ACC112 (cell line): ENCODE results near the gene MAGI2.

ENCODE experiments used
- H2AFZ ChIP-seq: fragments of 200-600 bp; sonication (generic); one replicate; pipeline ENCODE4 v1.6.0; 2017; ENCODE audit warnings: antibody characterized with exemption, low read length; ENCODE audit not compliant: unreplicated experiment
- H3K27ac ChIP-seq: fragments of 200-600 bp; sonication (generic); 2 replicates; pipeline ENCODE4 v1.5.1; 2014; ENCODE audit warnings: low read depth, mild to moderate bottlenecking, antibody characterized with exemption, low read length, moderate library complexity
- H3K27me3 ChIP-seq: fragments of 200-600 bp; sonication (generic); 2 replicates; pipeline ENCODE4 v1.6.1; 2014; ENCODE audit warnings: mild to moderate bottlenecking, antibody characterized with exemption, low read length, moderate library complexity, mixed read lengths; ENCODE audit not compliant: insufficient read depth
- H3K36me3 ChIP-seq: fragments of 200-600 bp; sonication (generic); 2 replicates; pipeline ENCODE4 v1.6.1; 2016; ENCODE audit warnings: mild to moderate bottlenecking, antibody characterized with exemption, low read length, moderate library complexity, mixed read lengths; ENCODE audit not compliant: insufficient read depth
- H3K4me1 ChIP-seq: fragments of 200-600 bp; sonication (generic); one replicate; pipeline ENCODE4 v1.6.1; 2016; ENCODE audit warnings: low read length, mixed read lengths; ENCODE audit not compliant: insufficient read depth, unreplicated experiment, control insufficient read depth
- H3K4me3 ChIP-seq: fragments of 200-600 bp; sonication (generic); 2 replicates; pipeline ENCODE4 v1.5.1; 2014; ENCODE audit warnings: mild to moderate bottlenecking, low read depth, low read length
- H3K79me2 ChIP-seq: fragments of 200-600 bp; sonication (generic); one replicate; pipeline ENCODE4 v1.6.0; 2016; ENCODE audit warnings: low read length; ENCODE audit not compliant: control insufficient read depth, unreplicated experiment, insufficient read depth

The MAGI2 gene

GRCh38 chr7:79414910-79415309, 38.6 kb downstream of the MAGI2 start:
- Histone ChIP-seq H3K36me3 (no peaks in the 10 kb centered on the region), H3K79me2 (no peaks in the 10 kb centered on the region), H3K4me3 (no peak overlapping the region), H3K27me3 (no peaks in the 10 kb centered on the region), H3K4me1 (peaks cover 2% of the 10 kb centered on the region), H3K27ac (no peak overlapping the region), H2AFZ (no peak overlapping the region)

DNA sequence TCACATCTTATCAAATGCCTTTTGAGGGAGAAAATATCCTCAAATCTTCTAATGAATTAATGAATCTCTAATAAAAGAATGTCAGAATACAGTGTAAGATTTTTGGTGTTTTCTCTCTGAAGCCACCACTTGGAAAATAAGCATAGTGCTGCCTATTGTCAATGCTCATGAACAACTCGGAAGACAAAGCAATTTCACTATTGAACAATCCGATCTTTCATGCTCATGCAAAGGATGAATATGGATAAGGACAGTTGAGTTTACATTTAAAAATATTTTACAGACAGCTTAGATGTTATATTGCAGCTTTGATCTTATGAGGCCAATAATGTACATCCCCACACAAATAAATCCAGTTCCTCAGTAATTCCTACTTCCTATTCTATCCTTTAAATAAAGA, 40.6 kb downstream of the MAGI2 start:
- H3K4me1 ChIP-seq: no peaks in the 10 kb centered on the region
- no peak overlapping the region for H3K27ac ChIP-seq
- no peaks in the 10 kb centered on the region for H3K27me3 ChIP-seq
- no peak overlapping the region for H3K4me3 ChIP-seq
- no peaks in the 10 kb centered on the region for H3K36me3 ChIP-seq
- H3K79me2 ChIP-seq: no peaks in the 10 kb centered on the region
- H2AFZ ChIP-seq: no peak overlapping the region

- no peaks in the 10 kb centered on the region for H3K4me1 ChIP-seq
- no peaks in the 10 kb centered on the region for H3K36me3 ChIP-seq
- no peaks in the 10 kb centered on the region for H3K79me2 ChIP-seq
- H3K27ac ChIP-seq: no peak overlapping the region
- no peak overlapping the region for H3K4me3 ChIP-seq
- H3K27me3 ChIP-seq: no peaks in the 10 kb centered on the region
- H2AFZ ChIP-seq: no peak overlapping the region
Observed at GRCh38 chr7:79412438-79412837, 41.0 kb downstream of the MAGI2 start.

GRCh38 chr7:79410345-79410744, 43.1 kb downstream of the MAGI2 start:
- H2AFZ ChIP-seq: no peak overlapping the region
- no peak overlapping the region for H3K27ac ChIP-seq
- H3K4me3 ChIP-seq: no peak overlapping the region
- no peaks in the 10 kb centered on the region for H3K36me3 ChIP-seq
- H3K79me2 ChIP-seq: no peaks in the 10 kb centered on the region
- no peaks in the 10 kb centered on the region for H3K27me3 ChIP-seq
- peaks cover 9% of the 10 kb centered on the region for H3K4me1 ChIP-seq

DNA sequence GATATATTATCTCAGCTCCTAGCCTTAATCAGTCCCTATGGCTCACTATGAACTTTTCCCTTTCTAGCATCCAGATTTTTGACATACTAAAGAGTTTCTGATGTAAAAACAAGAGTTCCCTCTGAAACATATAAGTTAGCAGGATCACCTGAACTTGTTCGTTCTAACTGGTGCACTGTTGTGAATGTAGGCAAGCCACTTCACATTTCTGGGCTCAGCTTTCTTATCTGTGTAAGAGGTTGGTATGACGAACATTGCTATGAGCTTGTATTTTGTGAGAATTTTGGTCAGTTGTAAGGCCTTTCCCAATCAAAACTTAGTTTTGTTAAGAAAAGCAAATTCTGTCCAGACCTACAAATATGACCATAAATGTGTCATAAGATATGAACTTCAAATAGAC, 46.1 kb downstream of the MAGI2 start:
- Histone ChIP-seq H2AFZ (no peak overlapping the region), H3K27me3 (no peaks in the 10 kb centered on the region), H3K36me3 (no peaks in the 10 kb centered on the region), H3K4me3 (no peak overlapping the region), H3K27ac (no peak overlapping the region), H3K4me1 (peaks cover 19% of the 10 kb centered on the region), H3K79me2 (no peaks in the 10 kb centered on the region)

GRCh38 chr7:79406371-79406770, 47.1 kb downstream of the MAGI2 start:
- no peaks in the 10 kb centered on the region for H3K79me2 ChIP-seq
- H3K27me3 ChIP-seq: no peaks in the 10 kb centered on the region
- peaks cover 19% of the 10 kb centered on the region for H3K4me1 ChIP-seq
- no peaks in the 10 kb centered on the region for H3K36me3 ChIP-seq
- no peak overlapping the region for H3K27ac ChIP-seq
- H3K4me3 ChIP-seq: no peak overlapping the region
- no peak overlapping the region for H2AFZ ChIP-seq

DNA sequence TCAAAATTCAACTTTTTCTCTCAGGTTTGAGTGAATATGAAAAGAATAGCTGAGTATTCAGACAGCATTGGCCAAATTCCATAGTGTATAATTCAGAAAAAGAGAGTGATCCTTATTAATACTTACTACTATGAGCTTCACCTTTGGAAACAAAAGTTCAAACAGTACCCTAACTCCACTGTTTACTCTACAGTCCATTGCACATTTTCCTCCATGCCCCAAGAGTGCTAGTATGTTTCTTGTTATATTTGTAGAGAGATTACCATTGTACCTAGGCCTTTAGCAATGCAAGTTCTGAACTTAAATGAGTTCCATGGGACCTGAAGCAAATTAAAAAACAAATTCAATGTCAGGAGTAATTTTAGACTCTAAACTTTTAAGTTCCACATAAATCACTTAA, 48.1 kb downstream of the MAGI2 start:
- Histone ChIP-seq H3K4me1 (peaks cover 19% of the 10 kb centered on the region), H3K27ac (no peak overlapping the region), H3K27me3 (no peaks in the 10 kb centered on the region), H2AFZ (no peak overlapping the region), H3K36me3 (no peaks in the 10 kb centered on the region), H3K79me2 (no peaks in the 10 kb centered on the region), H3K4me3 (no peak overlapping the region)

DNA sequence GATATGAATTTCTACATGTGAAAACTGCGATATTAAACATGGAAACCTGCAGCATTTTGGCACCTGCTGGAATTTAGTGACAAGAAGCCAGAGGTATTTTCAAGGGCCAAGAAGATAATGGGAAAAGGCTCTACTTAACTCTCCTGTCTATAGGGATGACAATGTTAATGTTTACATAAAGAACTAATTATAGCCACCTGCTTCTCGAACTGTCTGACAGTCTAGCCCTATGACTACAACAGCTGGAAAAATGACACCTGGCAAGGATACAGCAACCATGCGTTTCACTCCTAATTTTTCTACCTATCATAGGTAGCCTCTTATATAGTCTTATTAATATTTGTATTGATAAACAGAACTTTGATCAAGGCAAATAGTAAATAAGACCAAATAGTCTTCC, 49.6 kb downstream of the MAGI2 start:
- H3K4me1 ChIP-seq: peaks cover 19% of the 10 kb centered on the region
- H3K79me2 ChIP-seq: no peaks in the 10 kb centered on the region
- no peak overlapping the region; the same call in 1 of the 2 replicates for H3K27ac ChIP-seq
- no peak overlapping the region for H2AFZ ChIP-seq
- no peaks in the 10 kb centered on the region for H3K27me3 ChIP-seq
- no peaks in the 10 kb centered on the region for H3K36me3 ChIP-seq
- no peak overlapping the region for H3K4me3 ChIP-seq

- Histone ChIP-seq H3K4me1 (peaks cover 23% of the 10 kb centered on the region), H3K27ac (no peak overlapping the region; the same call in 1 of the 2 replicates), H3K79me2 (no peaks in the 10 kb centered on the region), H3K4me3 (no peak overlapping the region), H3K36me3 (no peaks in the 10 kb centered on the region), H2AFZ (no peak overlapping the region), H3K27me3 (no peaks in the 10 kb centered on the region)
Observed at GRCh38 chr7:79403451-79403850, 50.0 kb downstream of the MAGI2 start.

DNA sequence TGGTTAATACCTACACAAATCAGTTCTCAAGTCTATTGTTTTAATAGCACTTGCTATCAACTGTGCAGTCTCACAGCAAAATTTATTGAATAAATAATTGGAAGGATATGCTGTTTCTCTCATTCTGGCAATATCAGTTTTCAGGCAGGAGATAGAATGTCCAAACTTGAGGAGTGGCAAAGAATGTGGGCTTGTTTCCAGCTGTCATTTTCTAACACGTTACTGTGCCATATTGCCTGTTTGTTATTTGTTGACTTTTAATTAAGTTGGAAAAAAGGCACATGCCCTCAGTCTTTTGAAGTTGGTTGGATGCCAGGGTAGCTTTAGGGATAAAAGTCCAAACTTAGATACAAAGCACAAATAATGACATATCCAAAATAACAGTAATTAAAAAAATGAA, 52.2 kb downstream of the MAGI2 start:
- Histone ChIP-seq H3K4me3 (no peak overlapping the region), H3K4me1 (peaks cover 23% of the 10 kb centered on the region), H3K27me3 (no peaks in the 10 kb centered on the region), H3K36me3 (no peaks in the 10 kb centered on the region), H2AFZ (no peak overlapping the region), H3K79me2 (no peaks in the 10 kb centered on the region), H3K27ac (no peak overlapping the region)

- Histone ChIP-seq H3K36me3 (no peaks in the 10 kb centered on the region), H3K4me3 (no peak overlapping the region), H3K27ac (no peak overlapping the region), H3K27me3 (no peaks in the 10 kb centered on the region), H3K79me2 (no peaks in the 10 kb centered on the region), H3K4me1 (peaks cover 19% of the 10 kb centered on the region), H2AFZ (no peak overlapping the region)
Observed at GRCh38 chr7:79400222-79400621, 53.2 kb downstream of the MAGI2 start.
